ENCODE measurements around the gene ZC3H18. TPM values are rescaled to one million over a fixed set of nuclear protein-coding genes. Genes with fewer than 3 reads are reported as not detected.
"Not testable (repeated sequence)": the region's sequence is repeated elsewhere in the genome, so short reads cannot be mapped to it uniquely, and the experiment has no call there.

ZC3H18 gene
- total RNA-seq, 1 donor from 2014 or later = 31.0 TPM

DNA sequence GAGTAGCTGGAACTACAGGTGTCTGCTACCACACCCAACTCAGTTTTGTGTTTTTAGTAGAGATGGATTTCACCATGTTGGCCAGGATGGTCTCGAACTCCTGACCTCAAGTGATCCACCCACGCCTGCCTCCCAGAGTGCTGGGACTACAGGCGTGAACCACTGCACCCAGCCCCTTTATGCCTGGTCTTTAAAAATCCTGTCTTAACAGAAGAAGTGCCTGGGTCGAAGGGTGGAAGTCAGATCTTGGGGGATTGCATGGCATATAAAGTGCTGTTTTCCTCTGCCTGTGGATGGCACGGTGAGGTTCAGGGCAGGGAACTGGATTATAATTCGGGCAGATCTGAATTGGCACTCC, 30.3 kb downstream of the ZC3H18 start:
- DNase-seq (ENCODE audit: extremely low read depth, low read depth, low spot score) = no peak

DNA sequence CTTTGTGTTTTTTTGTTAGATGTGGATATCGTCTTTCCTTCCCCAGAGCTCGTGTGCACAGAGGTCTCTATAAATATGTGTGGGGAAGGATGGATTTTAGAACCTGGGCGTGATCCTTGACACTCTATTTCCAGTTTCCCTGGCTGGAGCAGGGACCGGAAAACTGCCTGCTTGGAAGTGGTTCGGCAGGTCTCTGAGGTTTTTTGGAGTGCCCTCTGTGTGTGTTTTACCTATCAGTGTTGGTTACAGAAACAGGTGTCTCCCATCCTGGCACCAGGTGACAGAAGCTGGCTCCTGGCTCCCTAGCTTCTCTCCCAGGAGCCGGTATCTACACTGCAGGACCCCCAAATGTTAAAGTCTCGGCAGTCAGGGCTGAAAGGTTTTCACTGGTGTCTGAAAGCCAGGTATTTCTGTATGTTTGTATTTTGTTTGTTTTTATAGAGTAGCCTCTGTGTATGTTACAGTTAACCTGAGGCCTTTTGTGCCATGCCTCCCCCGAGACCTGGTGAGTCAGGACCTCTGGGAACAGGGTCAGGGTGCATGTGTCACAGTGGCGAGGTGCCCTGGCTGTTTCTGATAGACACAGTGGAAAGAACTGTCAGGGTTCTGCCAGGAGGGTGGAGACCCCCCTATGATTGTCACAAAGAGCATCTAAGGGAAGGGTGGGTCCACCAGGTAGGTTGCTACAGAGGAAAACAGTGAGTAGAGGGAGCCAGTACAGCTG, 31.3 kb downstream of the ZC3H18 start:
- no peak for DNase-seq (ENCODE audit: extremely low read depth, low read depth, low spot score)

DNA sequence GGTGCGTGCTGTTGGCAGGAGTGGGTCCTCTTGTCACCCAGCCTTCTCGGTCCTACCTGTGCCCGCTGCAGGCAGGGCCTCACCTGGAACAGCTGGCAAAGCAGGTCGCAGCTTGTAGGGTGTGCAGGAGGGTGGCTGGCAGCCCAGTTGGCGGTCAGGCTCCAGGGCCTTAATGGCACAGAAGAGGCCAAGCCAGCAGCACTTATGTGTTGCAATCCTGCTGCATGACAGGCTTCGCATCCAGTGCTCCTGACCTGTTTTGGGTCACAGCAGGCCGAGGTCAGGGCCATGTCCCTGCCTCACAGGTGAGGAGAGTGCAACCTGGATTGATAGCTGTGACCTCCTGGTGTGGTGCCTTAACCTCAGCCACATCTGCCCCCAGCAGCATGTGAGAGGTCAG, 31.9 kb downstream of the ZC3H18 start:
- no peak for DNase-seq (ENCODE audit: extremely low read depth, low read depth, low spot score)

DNA sequence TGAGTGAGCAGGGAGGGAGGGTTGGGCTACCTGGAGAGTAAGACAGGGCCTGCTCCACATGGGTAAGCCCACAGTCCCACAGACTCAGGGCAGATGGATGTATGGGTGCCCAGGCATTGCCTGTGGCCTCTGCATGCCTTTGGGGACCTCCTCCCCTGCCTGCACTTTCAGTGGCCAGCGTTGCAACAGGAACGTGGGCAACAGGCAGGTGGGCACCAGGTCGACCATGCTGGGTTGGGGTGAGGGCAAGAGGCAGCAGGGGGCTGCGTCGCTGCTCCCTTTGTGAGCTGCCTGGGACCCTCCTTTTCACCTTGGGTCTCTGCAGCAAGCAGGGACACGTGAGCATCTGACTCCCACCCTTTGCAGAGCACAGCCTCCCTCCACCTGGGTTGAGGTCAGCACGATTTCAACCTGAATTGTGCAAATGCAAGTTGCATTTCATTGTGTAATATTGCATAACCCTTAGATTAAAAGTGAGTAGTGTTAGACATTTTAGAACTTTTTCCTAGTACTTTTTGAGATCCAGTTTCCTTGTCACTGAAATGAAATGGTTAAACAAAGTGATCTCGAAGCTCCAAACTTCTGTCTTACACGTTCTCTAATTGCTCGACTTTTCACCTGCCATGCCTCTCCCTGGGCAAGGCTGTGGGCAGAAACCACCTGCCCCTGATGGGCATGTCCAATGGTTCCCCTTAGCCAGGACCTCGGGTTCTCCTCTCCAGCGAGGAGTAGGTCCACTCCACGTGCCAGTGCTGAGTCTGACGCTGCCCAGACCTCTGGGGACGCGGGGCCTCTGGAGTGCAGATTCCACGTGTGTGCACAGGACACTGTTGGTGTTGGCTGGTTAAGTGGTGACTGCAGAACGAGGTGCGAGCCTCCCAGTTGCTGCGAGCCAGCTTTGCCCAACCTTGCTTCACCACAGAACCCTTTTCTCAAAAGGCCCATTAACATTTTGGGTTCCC, 35.3 kb downstream of the ZC3H18 start:
- no peak for DNase-seq (ENCODE audit: extremely low read depth, low read depth, low spot score)

DNA sequence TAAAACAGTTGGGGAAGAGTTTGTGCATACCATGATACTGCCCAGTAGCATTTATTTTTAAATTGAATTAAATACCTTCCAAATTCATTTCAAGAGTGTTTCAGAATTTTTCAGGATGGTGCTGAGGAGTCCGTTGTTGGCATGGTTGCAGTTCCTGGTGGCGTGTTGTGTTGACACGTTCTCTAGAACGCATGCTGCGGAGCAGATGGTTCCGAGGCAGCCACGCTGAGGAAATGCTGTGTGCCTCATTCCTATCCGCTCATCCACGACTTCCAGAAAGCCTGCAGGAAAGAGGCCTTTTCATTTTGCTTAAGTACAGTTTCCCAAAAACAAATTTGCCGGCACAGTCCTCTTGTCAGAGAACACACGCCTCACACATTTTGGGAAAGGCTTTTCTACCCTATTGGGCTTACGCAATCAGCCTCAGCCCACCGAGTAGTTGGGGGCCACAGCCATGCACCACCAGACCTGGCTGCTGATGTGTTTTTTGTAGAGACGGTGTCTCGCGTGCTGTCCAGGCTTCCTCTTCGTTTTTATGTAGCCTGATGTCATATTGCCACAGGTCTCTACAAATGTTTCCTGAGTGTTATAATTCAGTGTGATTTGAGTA, 36.0 kb downstream of the ZC3H18 start:
- no peak for DNase-seq (ENCODE audit: extremely low read depth, low read depth, low spot score)

DNA sequence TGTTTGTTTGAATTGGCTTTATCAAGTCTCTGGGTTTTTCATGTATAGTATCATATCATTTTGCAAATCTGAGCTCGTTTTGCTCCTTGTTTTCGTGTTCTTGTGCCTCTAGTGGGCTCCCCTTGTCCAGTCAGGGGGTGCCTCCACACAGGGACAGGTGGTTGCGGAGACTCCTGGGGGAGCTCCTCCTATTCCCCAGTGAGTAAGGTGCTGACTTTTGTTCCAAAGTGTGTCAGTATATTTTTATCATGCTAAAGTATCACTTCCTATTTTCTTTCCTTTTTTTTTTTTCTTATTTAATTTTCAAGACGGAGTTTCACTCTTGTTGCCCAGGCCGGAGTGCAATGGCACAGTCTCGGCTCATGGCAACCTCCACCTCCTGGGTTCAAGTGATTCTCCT, 37.9 kb downstream of the ZC3H18 start:
- DNase-seq (ENCODE audit: extremely low read depth, low read depth, low spot score) = no peak

DNA sequence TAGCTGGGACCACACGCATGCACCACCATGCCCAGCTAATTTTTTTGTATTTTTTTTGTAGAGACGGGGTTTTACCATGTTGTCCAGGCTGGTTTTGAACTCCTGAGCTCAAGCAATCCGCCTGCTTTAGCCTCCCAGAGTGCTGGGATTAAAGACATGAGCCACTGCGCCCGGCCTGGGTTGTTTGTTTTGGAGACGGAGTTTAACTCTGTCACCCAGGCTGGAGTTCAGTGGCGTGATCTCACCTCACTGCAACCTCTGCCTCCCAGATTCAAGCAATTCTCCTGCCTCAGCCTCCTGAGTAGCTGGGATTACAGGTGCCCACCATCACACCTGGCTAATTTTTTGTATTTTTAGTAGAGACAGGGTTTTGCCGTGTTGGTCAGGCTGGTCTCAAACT, 39.2 kb downstream of the ZC3H18 start:
- DNase-seq (ENCODE audit: extremely low read depth, low read depth, low spot score) = not testable (repeated sequence)

DNA sequence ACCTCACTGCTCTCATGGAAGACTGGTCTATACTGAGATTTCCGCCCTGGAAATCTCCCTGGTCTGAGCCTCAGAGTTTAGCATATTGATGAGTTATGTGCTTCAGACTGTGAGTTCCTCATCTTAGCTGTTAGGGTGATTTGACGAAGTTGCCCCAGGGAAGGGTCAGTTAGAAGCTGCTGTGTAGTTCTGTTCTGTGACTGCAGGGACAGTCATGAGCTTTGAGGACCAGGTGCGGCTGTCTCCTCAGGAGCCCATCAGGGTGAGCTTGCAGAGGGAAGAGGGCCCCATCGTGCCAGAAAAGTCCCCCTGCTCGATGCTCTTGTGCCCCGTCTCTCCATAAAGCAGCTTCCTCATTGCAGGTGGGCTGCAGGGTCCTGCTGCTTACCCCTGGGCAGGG, 39.9 kb downstream of the ZC3H18 start:
- DNase-seq (ENCODE audit: extremely low read depth, low read depth, low spot score) = no peak

DNA sequence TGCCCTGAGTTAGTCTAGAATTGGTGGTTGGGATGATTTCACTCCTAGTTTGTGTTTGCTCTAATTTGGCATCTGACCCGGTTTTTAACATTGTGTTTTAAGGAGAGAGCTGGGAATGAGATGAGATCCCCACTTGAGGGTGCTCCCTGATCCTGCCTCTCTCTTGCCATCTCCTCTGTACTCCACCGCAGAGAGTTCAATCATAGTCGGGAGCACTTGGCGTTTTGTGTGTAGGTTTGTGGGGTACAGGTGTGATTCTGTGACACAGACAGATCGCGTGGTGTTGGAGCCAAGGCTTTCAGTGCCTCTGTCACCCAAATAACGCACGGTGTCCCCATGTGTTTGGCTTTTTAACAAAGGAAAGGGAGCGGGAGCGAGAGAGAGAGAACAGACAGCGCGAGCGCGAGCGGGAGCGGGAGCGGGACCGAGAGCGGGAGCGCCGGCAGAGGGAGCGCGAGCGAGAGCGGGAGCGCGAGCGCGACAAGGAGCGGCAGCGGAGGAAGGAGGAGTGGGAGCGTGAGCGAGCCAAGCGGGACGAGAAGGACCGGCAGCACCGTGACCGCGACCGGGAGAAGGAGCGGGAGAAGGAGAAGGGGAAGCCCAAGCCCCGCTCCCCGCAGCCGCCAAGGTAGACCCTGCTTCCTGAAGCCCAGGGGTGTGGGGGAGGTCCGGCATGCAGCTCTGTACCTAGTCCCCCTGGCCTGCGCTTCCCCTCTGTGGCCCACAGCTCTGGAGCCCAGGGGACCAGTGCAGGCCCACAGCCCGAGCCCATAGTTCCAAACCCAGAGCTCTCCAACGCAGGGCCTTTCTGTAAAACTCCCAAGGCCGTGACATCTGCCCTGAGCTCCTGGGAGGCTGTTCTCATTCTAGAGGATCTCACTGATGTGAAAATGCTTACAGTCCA, 41.0 kb downstream of the ZC3H18 start:
- no peak for DNase-seq (ENCODE audit: extremely low read depth, low read depth, low spot score)

DNA sequence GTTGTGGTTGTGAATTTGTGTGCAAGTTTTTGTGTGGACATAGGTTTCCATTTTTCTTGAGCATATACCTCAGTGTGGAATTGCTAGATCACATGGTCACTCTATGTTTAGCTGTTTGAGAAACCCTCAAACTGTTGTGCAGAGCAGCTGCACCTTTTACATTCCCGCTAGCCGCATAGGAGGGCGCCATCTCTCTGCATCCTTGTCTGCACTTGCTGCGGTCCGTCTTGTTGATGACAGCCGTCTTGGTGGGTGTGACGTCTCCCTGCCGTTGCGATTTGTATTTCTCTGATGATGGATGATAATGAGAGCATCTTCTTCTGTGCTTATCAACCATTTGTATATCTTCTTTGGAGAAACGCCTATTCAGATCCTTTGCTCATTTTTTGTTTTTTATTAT, 43.1 kb downstream of the ZC3H18 start:
- no peak for DNase-seq (ENCODE audit: extremely low read depth, low read depth, low spot score)

DNA sequence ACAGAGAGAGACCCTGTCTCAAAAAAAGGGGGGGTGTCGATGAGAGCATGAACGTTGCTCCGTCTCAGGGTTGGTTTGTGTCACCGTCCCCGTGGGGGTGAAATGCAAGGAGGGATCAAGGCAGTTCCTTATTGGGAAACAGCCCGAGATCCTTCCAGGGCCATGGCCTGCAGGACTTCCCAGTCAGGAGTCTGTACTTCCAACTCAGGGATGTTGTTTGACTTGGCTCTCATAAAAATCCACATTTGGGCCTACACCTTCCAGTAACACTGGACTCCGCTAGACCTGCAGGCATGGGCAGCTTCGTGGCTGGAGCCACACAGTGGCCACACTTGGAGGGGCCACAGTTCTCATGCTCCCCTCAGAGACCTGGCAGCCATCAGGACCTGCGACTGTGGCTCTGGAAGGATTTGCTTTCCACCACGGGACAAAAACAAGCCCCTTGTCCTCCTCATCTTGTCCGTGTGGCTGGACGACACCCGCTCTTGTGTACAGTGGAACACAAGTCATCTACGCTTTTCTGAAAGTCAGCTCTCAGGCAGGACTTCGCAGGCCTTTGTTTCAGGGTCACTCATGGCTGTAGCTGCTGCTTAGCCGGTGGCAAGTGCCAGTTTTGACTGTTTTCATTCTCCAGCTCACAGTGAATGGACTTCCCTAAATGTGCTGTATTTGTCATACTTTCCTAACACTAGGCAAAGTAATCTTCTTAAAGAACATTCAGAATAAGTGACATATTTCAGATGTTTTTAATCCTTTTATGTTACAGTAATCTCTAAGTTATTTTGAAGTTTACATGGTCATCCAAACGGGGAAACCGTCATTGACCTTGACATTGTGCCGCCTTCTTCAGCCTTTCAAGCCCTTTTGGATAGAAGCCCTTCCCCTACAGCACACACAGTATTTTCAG, 44.0 kb downstream of the ZC3H18 start:
- no peak for DNase-seq (ENCODE audit: extremely low read depth, low read depth, low spot score)

DNA sequence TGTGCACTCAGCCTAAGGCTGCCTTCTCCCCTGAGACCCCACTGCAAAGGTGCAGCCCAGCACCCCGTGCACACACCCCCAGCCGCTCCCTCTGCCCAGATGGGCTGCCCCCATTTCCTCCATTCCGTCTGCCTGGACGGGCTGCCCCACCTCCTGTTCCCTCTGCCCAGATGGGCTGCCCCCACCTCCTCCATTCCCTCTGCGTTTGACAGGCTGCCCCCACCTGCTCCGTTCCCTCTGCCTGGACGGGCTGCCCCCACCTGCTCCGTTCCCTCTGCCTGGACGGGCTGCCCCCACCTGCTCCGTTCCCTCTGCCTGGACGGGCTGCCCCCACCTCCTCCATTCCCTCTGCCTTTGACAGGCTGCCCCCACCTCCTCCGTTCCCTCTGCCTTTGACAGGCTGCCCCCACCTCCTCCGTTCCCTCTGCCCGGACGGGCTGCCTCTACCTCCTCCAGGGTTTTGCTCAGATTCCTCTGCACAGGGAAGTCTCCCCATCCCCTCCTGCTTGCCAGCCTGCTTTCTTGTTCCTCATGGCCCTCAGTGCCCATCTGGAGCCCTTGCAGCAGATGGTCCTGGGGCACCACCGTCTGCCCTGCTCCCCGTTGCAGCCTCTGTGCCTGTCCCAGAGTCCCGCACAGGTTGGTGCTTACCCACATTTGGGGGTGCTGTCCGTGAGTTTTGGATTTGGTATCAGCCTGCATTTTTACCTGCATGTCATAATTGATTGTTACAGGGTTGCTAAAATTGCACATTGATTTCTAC, 44.8 kb downstream of the ZC3H18 start:
- DNase-seq (ENCODE audit: extremely low read depth, low read depth, low spot score) = no peak

DNA sequence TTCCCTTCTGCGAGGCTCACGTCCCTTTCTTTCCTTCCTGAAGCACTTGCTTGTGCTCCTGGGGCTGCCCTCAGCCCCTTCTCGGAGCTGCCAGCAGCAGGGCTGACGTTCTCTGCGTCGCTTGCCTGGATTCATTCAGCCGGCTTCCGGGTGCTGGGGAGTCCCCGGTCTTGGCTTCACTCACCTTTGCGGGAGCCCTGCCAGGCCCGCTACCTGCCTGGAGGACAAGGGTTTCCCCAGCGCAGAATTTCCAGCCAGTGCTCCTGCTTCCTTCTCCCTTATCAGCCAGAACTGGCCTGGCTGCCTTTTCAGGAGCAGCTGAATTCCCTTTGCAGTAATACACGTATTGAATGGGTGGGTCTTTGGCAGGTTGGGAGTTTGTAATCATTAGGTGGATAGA, 46.1 kb downstream of the ZC3H18 start:
- DNase-seq (ENCODE audit: extremely low read depth, low read depth, low spot score) = no peak

DNA sequence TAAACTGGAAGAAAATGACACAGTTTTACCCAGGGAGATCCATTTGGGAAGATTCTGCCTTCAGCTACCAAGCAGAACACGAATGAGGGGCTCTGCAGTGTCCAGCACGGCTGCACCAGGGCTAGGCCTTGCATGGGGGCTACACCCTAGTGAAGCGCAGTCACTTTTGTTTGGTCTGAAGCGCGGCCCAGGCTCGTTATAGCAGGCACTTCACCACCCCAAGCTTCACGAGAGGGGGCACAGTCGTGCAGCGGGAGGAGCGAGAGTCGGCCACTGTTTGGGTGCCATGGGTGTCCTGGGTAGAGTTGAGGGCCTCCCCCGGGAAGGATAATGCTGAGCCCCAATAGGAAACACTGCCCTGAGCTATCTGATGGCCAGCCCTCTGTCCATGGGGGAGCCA, 46.5 kb downstream of the ZC3H18 start:
- DNase-seq (ENCODE audit: extremely low read depth, low read depth, low spot score) = no peak

DNA sequence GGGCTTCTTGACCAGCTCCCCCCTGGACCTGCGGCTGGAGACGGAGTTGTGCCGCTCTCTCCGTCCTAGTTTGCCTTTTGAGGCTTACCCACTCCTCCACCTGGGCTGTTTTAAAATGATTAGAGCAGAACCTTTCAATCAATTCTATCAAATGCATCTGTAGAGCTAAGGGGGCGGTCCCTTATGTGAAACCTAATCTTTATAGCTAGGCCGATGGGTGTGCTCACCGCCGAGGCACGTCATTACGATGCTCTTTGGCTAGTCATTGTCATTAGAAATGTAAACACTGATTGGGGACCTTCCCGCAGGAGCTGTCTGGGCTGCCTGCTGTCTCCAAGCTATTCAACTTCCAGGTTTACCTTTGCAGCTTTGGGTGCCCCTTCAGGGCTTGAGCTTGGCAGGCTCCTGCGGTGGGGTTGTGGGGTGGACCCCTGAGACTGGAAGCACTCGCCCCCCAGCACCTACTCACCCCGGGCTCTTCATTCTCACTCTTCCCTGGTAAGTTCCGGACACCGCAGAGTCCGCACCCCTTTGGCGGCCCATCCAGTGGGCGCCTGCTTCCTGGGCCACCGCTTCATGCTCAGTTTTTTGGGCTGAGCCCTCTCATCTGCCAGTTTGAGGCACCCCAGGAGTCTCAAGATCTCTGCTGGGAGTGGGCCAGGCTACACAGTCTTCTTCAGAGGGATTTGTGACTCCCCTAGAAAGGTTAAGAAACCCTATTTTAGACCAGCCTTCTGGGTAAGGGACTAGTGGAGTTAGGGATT, 47.2 kb downstream of the ZC3H18 start:
- no peak for DNase-seq (ENCODE audit: extremely low read depth, low read depth, low spot score)

DNA sequence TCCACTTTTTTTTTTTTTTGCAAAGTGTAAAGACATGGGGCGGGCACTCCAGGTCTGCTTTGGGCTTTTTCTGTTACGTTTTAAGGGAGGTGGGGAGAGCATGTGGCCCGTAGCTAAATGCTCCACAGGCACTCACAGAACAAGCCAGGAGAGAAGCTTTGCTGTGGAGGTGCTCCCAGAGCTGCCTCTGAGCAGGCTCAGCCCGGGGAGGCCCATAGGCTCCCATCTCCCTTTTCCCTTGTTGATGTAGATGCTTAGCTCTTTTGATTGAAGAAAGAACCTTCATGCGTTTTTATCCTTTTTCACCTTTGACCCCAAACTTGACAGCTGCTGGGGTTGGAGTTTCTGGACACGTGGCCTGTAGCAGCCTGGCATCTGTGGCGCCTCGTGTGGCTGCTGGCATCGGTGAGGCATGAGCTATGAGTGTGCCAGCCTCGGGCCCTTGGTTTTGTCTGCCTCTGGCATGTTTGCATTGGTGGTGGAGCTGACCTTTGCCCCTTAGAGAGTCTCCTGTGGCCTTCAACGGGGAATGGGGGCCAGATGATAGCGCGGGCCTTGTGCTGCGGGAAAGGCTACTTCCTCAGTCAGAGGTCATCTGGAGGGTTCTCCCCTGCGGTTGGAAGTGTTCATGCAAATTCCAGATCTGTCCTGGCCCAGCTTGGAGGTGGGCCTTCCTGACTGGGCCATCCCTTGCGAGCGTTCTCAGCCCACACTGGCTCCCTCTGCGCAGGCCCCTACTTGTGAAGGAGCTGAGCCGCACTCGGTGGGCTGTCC, 48.2 kb downstream of the ZC3H18 start:
- DNase-seq (ENCODE audit: extremely low read depth, low read depth, low spot score) = no peak

DNA sequence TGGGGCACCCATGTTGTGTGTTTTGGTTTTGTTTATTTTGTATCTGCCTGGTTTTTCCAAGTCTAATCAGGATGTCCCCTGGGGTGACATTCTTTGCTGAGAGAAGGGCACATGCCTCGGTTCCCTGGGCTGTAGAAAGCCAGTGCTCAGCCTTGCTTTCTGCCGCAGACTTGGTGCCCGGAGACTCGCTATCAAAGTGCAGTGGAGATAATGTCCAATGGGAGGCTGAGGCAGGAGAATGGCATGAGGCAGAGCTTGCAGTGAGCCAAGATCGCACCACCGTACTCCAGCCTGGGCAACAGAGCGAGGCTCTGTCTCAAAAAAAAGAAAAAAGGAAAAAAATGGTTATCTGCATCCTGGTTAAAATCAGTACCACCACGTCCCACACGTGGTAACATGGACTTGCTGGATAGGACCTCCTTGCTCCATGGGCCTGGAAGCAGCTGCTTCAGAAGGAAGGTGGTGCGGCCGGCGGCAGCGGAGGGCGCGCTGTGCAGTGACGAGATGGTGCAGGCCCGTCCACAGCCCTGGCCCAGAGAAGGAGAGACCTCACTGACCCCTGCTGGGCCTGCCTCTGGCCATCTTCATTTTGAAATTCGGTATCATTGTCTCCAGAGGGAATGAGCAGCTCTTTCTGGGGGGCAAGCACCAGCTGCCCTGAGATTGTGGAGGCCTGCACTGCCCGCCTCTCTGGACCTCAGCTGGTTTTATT, 48.9 kb downstream of the ZC3H18 start:
- DNase-seq (ENCODE audit: extremely low read depth, low read depth, low spot score) = no peak

All from glomerular endothelial cell (primary cell).